HCT116 (cell line): ENCODE measurements around the gene BRAP. TPM values are rescaled to one million over a fixed set of nuclear protein-coding genes. Genes with fewer than 3 reads are reported as not detected.

Experiments used
- ATAC-seq: fragments of 200-7000 bp; cut with Tn5 transposase; 2 replicates; pipeline ENCODE4 v1.9.1; 2020; ENCODE audit warnings: mild to moderate bottlenecking, moderate library complexity
- BruUV-seq: library from RNA; stranded (reverse); fragments of 400-500 nt; replicated peaks from 2 replicates; lab custom pipeline; 2021; lab: Mats Ljungman, UMichigan
- CTCF ChIA-PET: fragments of 300-600 bp; sonication (Branson Sonifier 250); formaldehyde crosslinking; loops from one replicate; lab custom pipeline; 2021; ENCODE audit warnings: antibody characterized with exemption; lab: Charles Lee
- POLR2A ChIA-PET: fragments of 300-600, 350-600 bp; sonication (Branson Sonifier 250); formaldehyde crosslinking; loops from one replicate; lab custom pipeline; 2021; ENCODE audit warnings: antibody characterized with exemption; lab: Charles Lee
- RAD21 ChIA-PET, 2 experiments: fragments of 300-600 bp; sonication (Branson Sonifier 250); formaldehyde crosslinking; loops; one replicate each; lab custom pipeline; 2023; ENCODE audit warnings: low total read pairs in 2 of 2; ENCODE audit not compliant: uncharacterized antibody in 2 of 2, unreplicated experiment in 2 of 2, low non-redundant PET in 1 of 2; lab: Charles Lee
- DNase-seq: peaks from one replicate; pipeline ENCODE4 v3.0.0-alpha.2; 2010; ENCODE audit warnings: low read depth, low spot score
- H2AFZ ChIP-seq: fragments of 200-600 bp; shearing (Covaris generic), sonication (generic); 2 replicates; pipeline ENCODE4 v1.6.1; 2017; ENCODE audit warnings: low read depth, mixed run types, mixed read lengths, antibody characterized with exemption, low read length; ENCODE audit not compliant: poor library complexity, severe bottlenecking
- H3K27ac ChIP-seq: 2 replicates; pipeline ENCODE4 v1.5.1; 2012; ENCODE audit warnings: low read depth, low read length
- H3K27me3 ChIP-seq: fragments of 200-600 bp; sonication (generic); 2 replicates; pipeline ENCODE4 v1.6.1; 2016; ENCODE audit warnings: mixed run types, low read length, mixed read lengths; ENCODE audit not compliant: insufficient read depth
- H3K36me3 ChIP-seq, 2 experiments: fragments of 200-500 bp in 1 of 2; fragments of 200-600 bp in 1 of 2; sonication (Bioruptor generic) in 1 of 2; sonication (generic) in 1 of 2; 2 replicates each; pipeline versions ENCODE4 v1.5.1 to v1.6.1; 2014 to 2016; ENCODE audit warnings: low read length in 2 of 2, inconsistent platforms in 1 of 2, mixed read lengths in 1 of 2, mixed run types in 1 of 2; ENCODE audit not compliant: insufficient read depth in 2 of 2, control insufficient read depth in 1 of 2
- H3K4me1 ChIP-seq, 2 experiments: fragments of 200-600 bp in 1 of 2; sonication (generic) in 1 of 2; 2 replicates each; pipeline versions ENCODE4 v1.5.1 to v1.6.1; 2012 to 2017; ENCODE audit warnings: low read length in 2 of 2, inconsistent platforms in 1 of 2, mild to moderate bottlenecking in 1 of 2, mixed read lengths in 1 of 2, mixed run types in 1 of 2, moderate library complexity in 1 of 2; ENCODE audit not compliant: insufficient read depth in 2 of 2, control insufficient read depth in 1 of 2
- H3K4me2 ChIP-seq: fragments of 200-600 bp; sonication (generic); 2 replicates; pipeline ENCODE4 v1.6.1; 2017; ENCODE audit warnings: mixed run types, low read length, mixed read lengths
- H3K4me3 ChIP-seq, 2 experiments: fragments of 200-600 bp in 1 of 2; sonication (generic) in 1 of 2; replicated peaks in 1 of 2; 2 replicates each; pipeline ENCODE4 v1.5.1; 2011 to 2016; ENCODE audit warnings: low read length in 2 of 2, control low read depth in 1 of 2, low read depth in 1 of 2, mild to moderate bottlenecking in 1 of 2, mixed read lengths in 1 of 2, mixed run types in 1 of 2
- H3K79me2 ChIP-seq: fragments of 200-600 bp; sonication (generic); 2 replicates; pipeline ENCODE4 v1.6.1; 2017; ENCODE audit warnings: mild to moderate bottlenecking, mixed run types, low read length, moderate library complexity, mixed read lengths; ENCODE audit not compliant: insufficient read depth
- H3K9ac ChIP-seq: fragments of 200-600 bp; sonication (generic); 2 replicates; pipeline ENCODE4 v1.6.1; 2016; ENCODE audit warnings: low read length, mixed read lengths
- H3K9me2 ChIP-seq: fragments of 200-600 bp; sonication (generic), shearing (Covaris generic); 2 replicates; pipeline ENCODE4 v1.6.1; 2017; ENCODE audit warnings: mixed run types, mild to moderate bottlenecking, moderate library complexity; ENCODE audit not compliant: insufficient read depth
- H3K9me3 ChIP-seq, 2 experiments: fragments of 200-500 bp in 1 of 2; fragments of 200-600 bp in 1 of 2; sonication (Bioruptor generic) in 1 of 2; sonication (generic) in 1 of 2; 2 replicates each; pipeline ENCODE4 v1.6.1; 2014 to 2017; ENCODE audit warnings: low read length in 2 of 2, mixed read lengths in 2 of 2, inconsistent platforms in 1 of 2, low read depth in 1 of 2, mild to moderate bottlenecking in 1 of 2, mixed run types in 1 of 2, moderate library complexity in 1 of 2; ENCODE audit not compliant: control insufficient read depth in 1 of 2, insufficient read depth in 1 of 2
- H4K20me1 ChIP-seq: fragments of 200-600 bp; sonication (generic), shearing (Covaris generic); 2 replicates; pipeline ENCODE4 v1.6.1; 2017; ENCODE audit warnings: mixed run types, mild to moderate bottlenecking, moderate library complexity; ENCODE audit not compliant: insufficient read depth
- CBX3 ChIP-seq: IDR thresholded peaks from 2 replicates; pipeline ENCODE4 v1.6.1; 2012; ENCODE audit warnings: low read depth
- CEBPB ChIP-seq: IDR thresholded peaks from 2 replicates; pipeline ENCODE4 v1.6.1; 2012; ENCODE audit warnings: low read depth
- CTCF ChIP-seq, 3 experiments: fragments of 200-600 bp in 1 of 3; sonication (generic) in 1 of 3; IDR thresholded peaks in 2 of 3; conservative IDR thresholded peaks in 1 of 3; 2 replicates each; pipeline ENCODE4 v1.5.1; 2012 to 2017; ENCODE audit warnings: low read depth in 2 of 3, low read length in 2 of 3, antibody characterized with exemption in 1 of 3, borderline replicate concordance in 1 of 3, control low read depth in 1 of 3, mild to moderate bottlenecking in 1 of 3, mixed read lengths in 1 of 3, mixed run types in 1 of 3, moderate library complexity in 1 of 3; ENCODE audit not compliant: insufficient read depth in 1 of 3
- EGR1 ChIP-seq: IDR thresholded peaks from 2 replicates; pipeline ENCODE4 v1.6.1; 2012; ENCODE audit warnings: low read depth
- ELF1 ChIP-seq: IDR thresholded peaks from 2 replicates; pipeline ENCODE4 v1.6.1; 2012; ENCODE audit warnings: low read depth, borderline replicate concordance
- EZH2 ChIP-seq: fragments of 200-600 bp; sonication (generic); IDR thresholded peaks from 2 replicates; pipeline ENCODE4 v1.6.1; 2017; ENCODE audit warnings: antibody characterized with exemption, mixed run types
- POLR2AphosphoS5 ChIP-seq: IDR thresholded peaks from 2 replicates; pipeline ENCODE4 v1.6.1; 2011; ENCODE audit warnings: mild to moderate bottlenecking, low read depth, low read length, moderate library complexity
- RAD21 ChIP-seq: IDR thresholded peaks from 2 replicates; pipeline ENCODE4 v1.6.1; 2012; ENCODE audit warnings: low read depth, mild to moderate bottlenecking
- SRF ChIP-seq: IDR thresholded peaks from 2 replicates; pipeline ENCODE4 v1.6.1; 2012; ENCODE audit warnings: low read depth
- ZBTB33 ChIP-seq: IDR thresholded peaks from 2 replicates; pipeline ENCODE4 v1.6.1; 2011; ENCODE audit warnings: mild to moderate bottlenecking, low read length, moderate library complexity; ENCODE audit not compliant: insufficient replicate concordance; ENCODE audit errors: extremely low read depth
- ZFX ChIP-seq: fragments of 450-650 bp; IDR thresholded peaks from 2 replicates; pipeline ENCODE4 v1.6.1; 2017
- ZNF274 ChIP-seq: fragments of 200-500 bp; sonication (Bioruptor generic); IDR thresholded peaks from 2 replicates; pipeline ENCODE4 v1.6.1; 2014; ENCODE audit warnings: mild to moderate bottlenecking, low read depth, low read length, inconsistent platforms
- intact Hi-C: fragments of 100-400 bp; cut with micrococcal nuclease; formaldehyde crosslinking; loops from 2 replicates; pipeline ENCODE4 v1.10.0; 2022
- total RNA-seq: library from RNA; stranded (reverse); gene quantifications from one replicate; pipeline ENCODE4 v1.2.1, GENCODE V29; 2021; ENCODE audit not compliant: unreplicated experiment

BRAP gene
- total RNA-seq, 1 experiment from 2014 or later = 16.7 TPM

GRCh38 chr12:111616177-111616623 is 69.6 kb downstream of the BRAP start (continued):
- TF ChIP-seq CEBPB = no peak
- no peak for TF ChIP-seq CBX3
- TF ChIP-seq EZH2 = no peak
- TF ChIP-seq ZNF274 = no peak
- TF ChIP-seq EGR1 = no peak
- no peak for TF ChIP-seq ELF1
- TF ChIP-seq ZBTB33 = no peak
- TF ChIP-seq CTCF (IDR thresholded peaks at IDR 0.05 in 2 of 3, conservative IDR thresholded peaks at IDR 0.05 in 1 of 3; ENCODE audit: borderline replicate concordance in 1 of 3, insufficient read depth in 1 of 3, low read depth in 2 of 3, low read length in 2 of 3) = no peak
- TF ChIP-seq SRF = no peak
- TF ChIP-seq ZFX = no peak

- intact Hi-C loops = no loop called here
- no peaks in the 10 kb centered on the region for H3K9me3 ChIP-seq
- no peaks in the 10 kb centered on the region for H3K27me3 ChIP-seq
- H3K4me3 ChIP-seq = no peak overlapping the region
- no peak overlapping the region for H2AFZ ChIP-seq
- ATAC-seq = peak; percentile 68
- no peaks in the 10 kb centered on the region for H3K79me2 ChIP-seq
- no peaks in the 10 kb centered on the region for H3K9me2 ChIP-seq
- no peaks in the 10 kb centered on the region for H3K4me1 ChIP-seq
- no peaks in the 10 kb centered on the region for H4K20me1 ChIP-seq
- H3K27ac ChIP-seq = no peak overlapping the region
- DNase-seq = no peak
- no peak overlapping the region for H3K4me2 ChIP-seq
- H3K36me3 ChIP-seq = no peaks in the 10 kb centered on the region
- no peak overlapping the region for H3K9ac ChIP-seq
- ChIA-PET CTCF (no interaction called here), POLR2A (no interaction called here), RAD21 (no interaction called here)
- TF ChIP-seq CTCF (IDR thresholded peaks at IDR 0.05 in 2 of 3, conservative IDR thresholded peaks at IDR 0.05 in 1 of 3; ENCODE audit: borderline replicate concordance in 1 of 3, insufficient read depth in 1 of 3, low read depth in 2 of 3, low read length in 2 of 3) = peak in 2 of 3 experiments; percentile 17 to 19; a peak in 2 of 6 replicates
- no peak for TF ChIP-seq POLR2AphosphoS5
- TF ChIP-seq RAD21 = peak; percentile 2; the same call in 1 of the 2 replicates
- no TSS peak for BruUV-seq
These were observed 78.5 kb downstream of the BRAP start for GRCh38 chr12:111607239-111607638.
